GM19240 (cell line): Measurements from ENCODE around the gene TENT5A.

Experiments
- DNase-seq: peaks from one replicate; pipeline ENCODE4 v3.0.0; 2011; ENCODE audit warnings: low spot score; ENCODE audit not compliant: insufficient read length

Gene TENT5A

GRCh38 chr6:81718126-81718525 lies 34.4 kb downstream of the TENT5A start:
- no peak for DNase-seq

- no peak for DNase-seq
These were observed 37.8 kb downstream of the TENT5A start for GRCh38 chr6:81714684-81715083.

- no peak for DNase-seq
These were observed 39.3 kb downstream of the TENT5A start for GRCh38 chr6:81713205-81713604.

GRCh38 chr6:81708113-81708699 lies 44.3 kb downstream of the TENT5A start:
- no peak for DNase-seq

GRCh38 chr6:81704700-81705099 lies 47.8 kb downstream of the TENT5A start:
- DNase-seq, result no peak

GRCh38 chr6:81700414-81700813 lies 52.1 kb downstream of the TENT5A start:
- no peak for DNase-seq

- no peak for DNase-seq
These were observed 54.9 kb downstream of the TENT5A start for GRCh38 chr6:81697559-81697958.

- DNase-seq, result no peak
These were observed 56.0 kb downstream of the TENT5A start for GRCh38 chr6:81696524-81696923.
